Spleen (tissue), 11 donors: ENCODE data around the gene PROSER3. TPM values are rescaled to one million over a fixed set of nuclear protein-coding genes. Genes with fewer than 3 reads are reported as not detected.

Experiments used
- DNase-seq: peaks from one replicate; pipeline ENCODE4 v3.0.0-alpha.2; 2020
- H3K27ac ChIP-seq, 8 donors: fragments of 200-600 bp; sonication (generic) in 7 of 8; 1 replicate in 4 of 8; 2 replicates in 4 of 8; pipeline versions ENCODE4 v1.5.0 to v1.8.0; 2016 to 2021; ENCODE audit warnings: inconsistent platforms in 4 of 8, mild to moderate bottlenecking in 4 of 8, moderate library complexity in 1 of 8
- H3K27me3 ChIP-seq, 7 donors: fragments of 200-600 bp; sonication (generic) in 6 of 7; replicated peaks in 1 of 7; 1 replicate in 4 of 7; 2 replicates in 3 of 7; pipeline versions ENCODE4 v1.5.0 to v1.8.0; 2016 to 2021; ENCODE audit warnings: inconsistent platforms in 3 of 7, mild to moderate bottlenecking in 1 of 7
- H3K36me3 ChIP-seq, 6 donors: fragments of 200-600 bp; sonication (generic) in 5 of 6; 1 replicate in 4 of 6; 2 replicates in 2 of 6; pipeline versions ENCODE4 v1.5.0 to v1.8.0; 2016 to 2021; ENCODE audit warnings: inconsistent platforms in 2 of 6
- H3K4me1 ChIP-seq, 6 donors: fragments of 200-600 bp; sonication (generic) in 5 of 6; 1 replicate in 3 of 6; 2 replicates in 3 of 6; pipeline versions ENCODE4 v1.5.0 to v1.8.0; 2016 to 2021; ENCODE audit warnings: inconsistent platforms in 3 of 6
- H3K4me3 ChIP-seq, 8 donors: fragments of 200-600 bp; sonication (generic) in 7 of 8; 1 replicate in 4 of 8; 2 replicates in 4 of 8; pipeline versions ENCODE4 v1.5.0 to v1.8.0; 2016 to 2021; ENCODE audit warnings: inconsistent platforms in 4 of 8, mild to moderate bottlenecking in 4 of 8, moderate library complexity in 2 of 8
- H3K9me3 ChIP-seq, 8 donors: fragments of 200-600 bp; sonication (generic) in 7 of 8; 1 replicate in 4 of 8; 2 replicates in 4 of 8; pipeline versions ENCODE4 v1.5.0 to v1.8.0; 2016 to 2021; ENCODE audit warnings: inconsistent platforms in 4 of 8
- POLR2A ChIP-seq, 3 donors: fragments of 450-650 bp; IDR thresholded peaks; one replicate each; pipeline ENCODE4 v1.5.1; 2017; ENCODE audit warnings: antibody characterized with exemption in 3 of 3, mild to moderate bottlenecking in 1 of 3
- POLR2AphosphoS5 ChIP-seq, 3 donors: sonication (generic); formaldehyde crosslinking; IDR thresholded peaks; one replicate each; pipeline ENCODE4 v1.5.1; 2017; ENCODE audit warnings: antibody characterized with exemption in 3 of 3
- WGBS, 5 donors: extraction: QIAGEN DNeasy Blood & Tissue Kit in 3 of 5; methylation state at CpG; one replicate each; pipeline versions ENCODE4 v1.1.5 to v1.1.7; 2013 to 2018; 5-methylcytosine and 5-hydroxymethylcytosine counted together
- intact Hi-C: fragments of 100-400 bp; cut with DNase I; formaldehyde crosslinking; loops from one replicate; pipeline ENCODE4 v1.15.0; 2023; ENCODE audit warnings: low total_unique reads
- polyA plus RNA-seq, 3 donors: library from polyadenylated mRNA; stranded (reverse); fragments of 200-250 nt; gene quantifications; one replicate each; pipeline ENCODE4 v1.2.1, GENCODE V29; 2013
- total RNA-seq, 7 donors: library from RNA; depleted of rRNA in 3 of 7; stranded (reverse); fragments of >200 nt in 3 of 7; fragmentation: NEBNext Ultra II Directional in 4 of 7; extraction: Animal tissue kit (Norgen Biotek cat#: 25700) in 4 of 7; gene quantifications; one replicate each; pipeline versions ENCODE4 v1.1.0 to v1.2.1, GENCODE V29; 2016 to 2021
- TF ChIP-seq, protein P1 (sequence below), 11 experiments: fragments of 200-600 bp in 7 of 11; fragments of 450-650 bp in 4 of 11; sonication (generic) in 4 of 11; IDR thresholded peaks in 8 of 11; conservative IDR thresholded peaks in 3 of 11; 1 replicate in 7 of 11; 2 replicates in 4 of 11; pipeline versions ENCODE4 v1.4.0 to v1.8.0; 2016 to 2021; ENCODE audit warnings: antibody characterized with exemption in 11 of 11, inconsistent platforms in 4 of 11, mild to moderate bottlenecking in 1 of 11
- donor health status: healthy with polysubstance abuse.
- donor health status: DM: no; HTN: no; CAD: no; lungs with moderate emphysema.
- donor health status: DM: no; HTN: no; CAD: no.
- donor health status: Bipolar disorder and iron deficiency.
- donor health status: healthy.
- donor health status: DM: no; HTN: no; CAD: no.
- donor health status: DM: yes; HTN: yes; CAD: no.

PROSER3 gene
- total and polyA plus RNA-seq, 10 donors = 2.0 to 25.2 (median 14.8) TPM

- no peak for TF ChIP-seq POLR2AphosphoS5 (IDR thresholded peaks at IDR 0.05)
- TF ChIP-seq, protein P1, sequence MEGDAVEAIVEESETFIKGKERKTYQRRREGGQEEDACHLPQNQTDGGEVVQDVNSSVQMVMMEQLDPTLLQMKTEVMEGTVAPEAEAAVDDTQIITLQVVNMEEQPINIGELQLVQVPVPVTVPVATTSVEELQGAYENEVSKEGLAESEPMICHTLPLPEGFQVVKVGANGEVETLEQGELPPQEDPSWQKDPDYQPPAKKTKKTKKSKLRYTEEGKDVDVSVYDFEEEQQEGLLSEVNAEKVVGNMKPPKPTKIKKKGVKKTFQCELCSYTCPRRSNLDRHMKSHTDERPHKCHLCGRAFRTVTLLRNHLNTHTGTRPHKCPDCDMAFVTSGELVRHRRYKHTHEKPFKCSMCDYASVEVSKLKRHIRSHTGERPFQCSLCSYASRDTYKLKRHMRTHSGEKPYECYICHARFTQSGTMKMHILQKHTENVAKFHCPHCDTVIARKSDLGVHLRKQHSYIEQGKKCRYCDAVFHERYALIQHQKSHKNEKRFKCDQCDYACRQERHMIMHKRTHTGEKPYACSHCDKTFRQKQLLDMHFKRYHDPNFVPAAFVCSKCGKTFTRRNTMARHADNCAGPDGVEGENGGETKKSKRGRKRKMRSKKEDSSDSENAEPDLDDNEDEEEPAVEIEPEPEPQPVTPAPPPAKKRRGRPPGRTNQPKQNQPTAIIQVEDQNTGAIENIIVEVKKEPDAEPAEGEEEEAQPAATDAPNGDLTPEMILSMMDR (IDR thresholded peaks at IDR 0.05 in 8 of 11, conservative IDR thresholded peaks at IDR 0.05 in 3 of 11) = no peak
- TF ChIP-seq POLR2A (IDR thresholded peaks at IDR 0.05) = no peak
- Histone ChIP-seq H3K4me1 (peaks cover 4 to 22% (median 18%) of the 10 kb centered on the region in 6 donors), H3K27me3 (no peaks in the 10 kb centered on the region), H3K4me3 (no peak overlapping the region), H3K27ac (no peak overlapping the region), H3K9me3 (no peaks in the 10 kb centered on the region), H3K36me3 (peaks cover 0 to 46% (median 18%) of the 10 kb centered on the region in 6 donors)
- WGBS, 5 donors = 82 to 88% (median 86%) methylated on average over 18 to 19 of the region's 19 CpGs
- intact Hi-C loops = no loop called here
- no peak for DNase-seq
Measured at GRCh38 chr19:35777086-35777841, 19.3 kb downstream of the PROSER3 start.

GRCh38 chr19:35777961-35778360 lies 20.0 kb downstream of the PROSER3 start:
- Histone ChIP-seq H3K9me3 (no peaks in the 10 kb centered on the region), H3K27ac (no peak overlapping the region), H3K36me3 (peaks cover 0 to 53% (median 23%) of the 10 kb centered on the region in 6 donors), H3K4me3 (no peak overlapping the region), H3K4me1 (peaks cover 4 to 22% (median 18%) of the 10 kb centered on the region in 6 donors), H3K27me3 (no peaks in the 10 kb centered on the region)
- intact Hi-C loops = no loop called here
- DNase-seq = no peak
- TF ChIP-seq POLR2A (IDR thresholded peaks at IDR 0.05) = no peak
- TF ChIP-seq POLR2AphosphoS5 (IDR thresholded peaks at IDR 0.05) = no peak
- TF ChIP-seq, protein P1 (IDR thresholded peaks at IDR 0.05 in 8 of 11, conservative IDR thresholded peaks at IDR 0.05 in 3 of 11) = no peak
- 81 to 94% (median 91%) methylated on average over 7 of the region's 7 CpGs for WGBS, 5 donors

GRCh38 chr19:35779033-35779432 lies 21.1 kb downstream of the PROSER3 start:
- TF ChIP-seq POLR2AphosphoS5 (IDR thresholded peaks at IDR 0.05) (no peak), POLR2A (IDR thresholded peaks at IDR 0.05) (no peak)
- no peak for DNase-seq
- intact Hi-C loops = no loop called here
- WGBS, 5 donors = 90 to 95% (median 91%) methylated on average over 8 of the region's 8 CpGs
- H3K36me3 ChIP-seq = peaks cover 0 to 62% (median 24%) of the 10 kb centered on the region in 6 donors
- no peaks in the 10 kb centered on the region for H3K27me3 ChIP-seq
- no peak overlapping the region for H3K27ac ChIP-seq
- H3K4me3 ChIP-seq = no peak overlapping the region
- H3K4me1 ChIP-seq = peaks cover 4 to 22% (median 18%) of the 10 kb centered on the region in 6 donors
- no peaks in the 10 kb centered on the region for H3K9me3 ChIP-seq

DNA sequence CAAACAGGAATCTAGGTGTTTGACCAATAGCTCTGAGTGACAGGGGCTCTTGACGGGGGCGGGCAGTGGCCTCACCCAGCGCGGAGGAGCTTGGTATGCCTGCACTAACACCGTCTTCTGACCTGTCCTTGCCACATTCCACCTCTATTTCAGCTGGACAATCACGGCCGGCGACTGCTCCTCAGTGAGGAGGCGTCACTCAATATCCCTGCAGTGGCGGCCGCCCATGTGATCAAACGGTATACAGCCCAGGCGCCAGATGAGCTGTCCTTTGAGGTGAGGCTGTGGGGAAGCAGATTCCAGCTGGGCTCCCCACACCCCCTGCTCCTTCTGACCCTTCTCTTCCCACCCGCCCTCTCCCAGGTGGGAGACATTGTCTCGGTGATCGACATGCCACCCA lies 22.1 kb downstream of the PROSER3 start:
- Histone ChIP-seq H3K27ac (no peak overlapping the region), H3K9me3 (no peaks in the 10 kb centered on the region), H3K4me3 (no peak overlapping the region), H3K27me3 (no peaks in the 10 kb centered on the region), H3K4me1 (peaks cover 0 to 15% (median 10%) of the 10 kb centered on the region in 6 donors), H3K36me3 (peaks cover 0 to 73% (median 25%) of the 10 kb centered on the region in 6 donors)
- DNase-seq = no peak
- WGBS, 5 donors = 92 to 98% (median 94%) methylated on average over 15 to 16 of the region's 16 CpGs
- no peak for TF ChIP-seq POLR2A (IDR thresholded peaks at IDR 0.05)
- TF ChIP-seq, protein P1 (IDR thresholded peaks at IDR 0.05 in 8 of 11, conservative IDR thresholded peaks at IDR 0.05 in 3 of 11) = no peak
- TF ChIP-seq POLR2AphosphoS5 (IDR thresholded peaks at IDR 0.05) = no peak
- intact Hi-C loops = no loop called here
